ENCODE measurements around the gene ALS2. TPM values are rescaled to one million over a fixed set of nuclear protein-coding genes. Genes with fewer than 3 reads are reported as not detected.
A peak's percentile ranks its signal among the peaks of the same experiment; 100 is the strongest.
"Not testable (repeated sequence)": the region's sequence is repeated elsewhere in the genome, so short reads cannot be mapped to it uniquely, and the experiment has no call there.

The ALS2 gene
- total RNA-seq: 6.2 TPM

- Histone ChIP-seq H3K4me3 (ENCODE audit: low read length) (peak within 1 kb of the TSS; percentile 92), H3K27me3 (ENCODE audit: insufficient read depth, low read length) (peaks cover 5% of the 10 kb centered on the region), H3K9me3 (ENCODE audit: low read depth, low read length) (no peaks in the 10 kb centered on the region), H3K4me1 (ENCODE audit: insufficient read depth, low read length) (peaks cover 17% of the 10 kb centered on the region)
Measured at GRCh38 chr2:201780674-201781493, at the start of gene ALS2. TSS of gene ALS2 (minus strand) at chr2:201780933. CDS start at chr2:201768885, 12,048 bp downstream.

GRCh38 chr2:201828220-201828619 is 47.5 kb upstream of the ALS2 start:
- no peaks in the 10 kb centered on the region for H3K9me3 ChIP-seq (ENCODE audit: low read depth, low read length)
- no peak overlapping the region for H3K4me3 ChIP-seq (ENCODE audit: low read length)

GRCh38 chr2:201827621-201828020 is 46.9 kb upstream of the ALS2 start:
- Histone ChIP-seq H3K27me3 (ENCODE audit: insufficient read depth, low read length) (no peaks in the 10 kb centered on the region), H3K4me1 (ENCODE audit: insufficient read depth, low read length) (no peaks in the 10 kb centered on the region), H3K9me3 (ENCODE audit: low read depth, low read length) (no peaks in the 10 kb centered on the region), H3K4me3 (ENCODE audit: low read length) (no peak overlapping the region)

More at GRCh38 chr2:201828220-201828619, 47.5 kb upstream of the ALS2 start:
- Histone ChIP-seq H3K27me3 (ENCODE audit: insufficient read depth, low read length) (no peaks in the 10 kb centered on the region), H3K4me1 (ENCODE audit: insufficient read depth, low read length) (no peaks in the 10 kb centered on the region)

GRCh38 chr2:201824212-201824611 is 43.5 kb upstream of the ALS2 start:
- H3K4me3 ChIP-seq (ENCODE audit: low read length): no peak overlapping the region
- H3K4me1 ChIP-seq (ENCODE audit: insufficient read depth, low read length): no peaks in the 10 kb centered on the region

GRCh38 chr2:201821080-201821479 is 40.3 kb upstream of the ALS2 start:
- Histone ChIP-seq H3K4me3 (ENCODE audit: low read length) (no peak overlapping the region), H3K4me1 (ENCODE audit: insufficient read depth, low read length) (no peaks in the 10 kb centered on the region), H3K27me3 (ENCODE audit: insufficient read depth, low read length) (no peaks in the 10 kb centered on the region), H3K9me3 (ENCODE audit: low read depth, low read length) (no peaks in the 10 kb centered on the region)

More at GRCh38 chr2:201824212-201824611, 43.5 kb upstream of the ALS2 start:
- Histone ChIP-seq H3K9me3 (ENCODE audit: low read depth, low read length) (no peaks in the 10 kb centered on the region), H3K27me3 (ENCODE audit: insufficient read depth, low read length) (no peaks in the 10 kb centered on the region)

- Histone ChIP-seq H3K9me3 (ENCODE audit: low read depth, low read length) (no peaks in the 10 kb centered on the region), H3K27me3 (ENCODE audit: insufficient read depth, low read length) (no peaks in the 10 kb centered on the region), H3K4me1 (ENCODE audit: insufficient read depth, low read length) (no peaks in the 10 kb centered on the region), H3K4me3 (ENCODE audit: low read length) (no peak overlapping the region)
Measured at GRCh38 chr2:201820383-201821007, 39.8 kb upstream of the ALS2 start.

- Histone ChIP-seq H3K4me1 (ENCODE audit: insufficient read depth, low read length) (no peaks in the 10 kb centered on the region), H3K9me3 (ENCODE audit: low read depth, low read length) (no peaks in the 10 kb centered on the region)
Measured at GRCh38 chr2:201816657-201817575, 36.2 kb upstream of the ALS2 start.

GRCh38 chr2:201813996-201814760 is 33.4 kb upstream of the ALS2 start:
- no peaks in the 10 kb centered on the region for H3K9me3 ChIP-seq (ENCODE audit: low read depth, low read length)
- no peak overlapping the region for H3K4me3 ChIP-seq (ENCODE audit: low read length)
- H3K27me3 ChIP-seq (ENCODE audit: insufficient read depth, low read length): no peaks in the 10 kb centered on the region
- no peaks in the 10 kb centered on the region for H3K4me1 ChIP-seq (ENCODE audit: insufficient read depth, low read length)

More at GRCh38 chr2:201816657-201817575, 36.2 kb upstream of the ALS2 start:
- H3K27me3 ChIP-seq (ENCODE audit: insufficient read depth, low read length): no peaks in the 10 kb centered on the region
- H3K4me3 ChIP-seq (ENCODE audit: low read length): no peak overlapping the region

- not testable (repeated sequence) for H3K9me3 ChIP-seq (ENCODE audit: low read depth, low read length); H3K27me3 ChIP-seq (ENCODE audit: insufficient read depth, low read length); H3K4me3 ChIP-seq (ENCODE audit: low read length)
Measured at GRCh38 chr2:201810604-201811003, 29.9 kb upstream of the ALS2 start.

GRCh38 chr2:201809633-201810032 is 28.9 kb upstream of the ALS2 start:
- Histone ChIP-seq H3K4me3 (ENCODE audit: low read length) (no peak overlapping the region), H3K4me1 (ENCODE audit: insufficient read depth, low read length) (no peaks in the 10 kb centered on the region), H3K9me3 (ENCODE audit: low read depth, low read length) (no peaks in the 10 kb centered on the region), H3K27me3 (ENCODE audit: insufficient read depth, low read length) (no peaks in the 10 kb centered on the region)

More at GRCh38 chr2:201810604-201811003, 29.9 kb upstream of the ALS2 start:
- not testable (repeated sequence) for H3K4me1 ChIP-seq (ENCODE audit: insufficient read depth, low read length)

- peaks cover 3% of the 10 kb centered on the region for H3K27me3 ChIP-seq (ENCODE audit: insufficient read depth, low read length)
- no peaks in the 10 kb centered on the region for H3K4me1 ChIP-seq (ENCODE audit: insufficient read depth, low read length)
- no peaks in the 10 kb centered on the region for H3K9me3 ChIP-seq (ENCODE audit: low read depth, low read length)
- no peak overlapping the region for H3K4me3 ChIP-seq (ENCODE audit: low read length)
Measured at GRCh38 chr2:201808027-201808426, 27.3 kb upstream of the ALS2 start.

GRCh38 chr2:201807452-201807999 is 26.8 kb upstream of the ALS2 start:
- no peaks in the 10 kb centered on the region for H3K4me1 ChIP-seq (ENCODE audit: insufficient read depth, low read length)
- H3K9me3 ChIP-seq (ENCODE audit: low read depth, low read length): no peaks in the 10 kb centered on the region
- H3K27me3 ChIP-seq (ENCODE audit: insufficient read depth, low read length): peaks cover 3% of the 10 kb centered on the region
- no peak overlapping the region for H3K4me3 ChIP-seq (ENCODE audit: low read length)

- no peak within 1 kb of the TSS for H3K4me3 ChIP-seq (ENCODE audit: low read length)
- no peaks in the 10 kb centered on the region for H3K4me1 ChIP-seq (ENCODE audit: insufficient read depth, low read length)
- H3K27me3 ChIP-seq (ENCODE audit: insufficient read depth, low read length): peaks cover 5% of the 10 kb centered on the region
- no peaks in the 10 kb centered on the region for H3K9me3 ChIP-seq (ENCODE audit: low read depth, low read length)
Measured at GRCh38 chr2:201806442-201807170, 25.9 kb upstream of the ALS2 start, which contains the start of gene CDK15. TSS of gene CDK15 (plus strand) at chr2:201806537. CDS start at chr2:201806665, 128 bp downstream.
